DOHH2 (cell line): ENCODE measurements around the gene OSM.

Source experiments
- EZH2phosphoT487 ChIP-seq: fragments of 200-600 bp; sonication (generic); IDR thresholded peaks from 2 replicates; pipeline ENCODE4 v1.6.1; 2017; ENCODE audit warnings: borderline replicate concordance, mild to moderate bottlenecking, antibody characterized with exemption, low read length, moderate library complexity, mixed read lengths
- TF ChIP-seq, protein P1 (sequence below): fragments of 200-600 bp; sonication (generic); IDR thresholded peaks from one replicate; pipeline ENCODE4 v1.5.1; 2014; ENCODE audit warnings: antibody characterized with exemption, mild to moderate bottlenecking, low read depth, low read length; ENCODE audit not compliant: poor library complexity, severe bottlenecking

DNA sequence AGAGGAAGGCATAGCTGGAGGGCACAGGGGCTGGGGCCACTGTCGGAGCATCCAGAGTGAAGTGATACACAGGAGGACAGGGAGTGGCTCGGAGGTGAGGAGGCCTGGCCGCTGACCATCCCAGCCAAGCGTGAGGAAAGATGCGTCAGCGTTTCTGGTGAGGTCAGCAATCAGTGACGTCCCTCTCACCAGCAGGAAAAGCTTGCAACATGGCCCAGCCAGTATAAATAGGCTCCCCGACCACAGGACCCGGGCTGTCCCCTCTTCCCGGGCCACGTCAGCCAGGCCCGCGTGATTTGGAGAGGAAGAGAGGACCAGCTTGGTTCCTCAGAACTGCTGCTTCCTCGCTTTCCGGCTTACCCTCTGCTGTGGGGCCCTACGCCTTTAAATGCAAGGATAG lies 4.2 kb upstream of the OSM start:
- TF ChIP-seq, protein P1, sequence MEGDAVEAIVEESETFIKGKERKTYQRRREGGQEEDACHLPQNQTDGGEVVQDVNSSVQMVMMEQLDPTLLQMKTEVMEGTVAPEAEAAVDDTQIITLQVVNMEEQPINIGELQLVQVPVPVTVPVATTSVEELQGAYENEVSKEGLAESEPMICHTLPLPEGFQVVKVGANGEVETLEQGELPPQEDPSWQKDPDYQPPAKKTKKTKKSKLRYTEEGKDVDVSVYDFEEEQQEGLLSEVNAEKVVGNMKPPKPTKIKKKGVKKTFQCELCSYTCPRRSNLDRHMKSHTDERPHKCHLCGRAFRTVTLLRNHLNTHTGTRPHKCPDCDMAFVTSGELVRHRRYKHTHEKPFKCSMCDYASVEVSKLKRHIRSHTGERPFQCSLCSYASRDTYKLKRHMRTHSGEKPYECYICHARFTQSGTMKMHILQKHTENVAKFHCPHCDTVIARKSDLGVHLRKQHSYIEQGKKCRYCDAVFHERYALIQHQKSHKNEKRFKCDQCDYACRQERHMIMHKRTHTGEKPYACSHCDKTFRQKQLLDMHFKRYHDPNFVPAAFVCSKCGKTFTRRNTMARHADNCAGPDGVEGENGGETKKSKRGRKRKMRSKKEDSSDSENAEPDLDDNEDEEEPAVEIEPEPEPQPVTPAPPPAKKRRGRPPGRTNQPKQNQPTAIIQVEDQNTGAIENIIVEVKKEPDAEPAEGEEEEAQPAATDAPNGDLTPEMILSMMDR: no peak
- no peak for TF ChIP-seq EZH2phosphoT487
